ENCODE measurements around the gene RAD21L1.

The RAD21L1 gene

GRCh38 chr20:1294497-1294896 is 68.7 kb downstream of the RAD21L1 start:
- no peak overlapping the region for H3K27ac ChIP-seq
- no peak for TF ChIP-seq CTCF (conservative IDR thresholded peaks at IDR 0.05; ENCODE audit: low read depth)
- DNase-seq (ENCODE audit: low spot score), result no peak
- ChIA-PET CTCF (no interaction called here), POLR2A (ENCODE audit: low non-redundant PET) (no interaction called here)

DNA sequence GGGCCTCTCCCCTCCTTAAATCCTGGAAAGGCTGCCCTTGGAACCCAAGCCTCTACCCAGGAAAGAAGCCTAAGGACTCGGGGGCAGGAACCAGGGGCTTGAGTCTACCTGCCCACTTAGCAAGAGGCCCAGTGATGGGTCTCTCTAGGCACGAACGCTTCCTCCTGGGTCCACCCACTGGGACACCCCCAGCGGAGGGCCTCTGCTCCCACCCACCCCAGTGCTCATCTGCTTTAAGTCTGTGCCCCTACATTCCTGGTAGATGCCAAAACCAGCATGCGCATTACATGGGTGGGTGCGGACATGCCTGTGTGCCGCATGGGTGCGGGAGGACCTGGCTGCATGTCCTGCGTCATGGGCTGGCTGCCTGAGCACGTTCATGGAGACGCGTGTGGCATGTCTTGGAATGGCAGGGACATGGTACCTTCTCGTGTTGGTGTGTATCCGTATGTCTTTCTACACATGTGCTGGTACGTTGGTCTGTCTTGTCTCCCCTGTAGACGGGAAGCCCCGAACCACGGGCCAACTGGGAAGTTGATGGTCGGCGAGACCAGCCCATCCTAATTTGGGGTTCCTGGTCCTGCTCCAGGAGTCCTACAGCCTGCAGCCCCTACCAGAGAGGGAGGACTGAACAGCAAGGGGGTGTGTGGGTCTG is 69.6 kb downstream of the RAD21L1 start:
- CTCF ChIA-PET, result no interaction called here

GRCh38 chr20:1296117-1296610 is 70.3 kb downstream of the RAD21L1 start:
- ChIA-PET POLR2A (ENCODE audit: low non-redundant PET) (no interaction called here), CTCF (no interaction called here)
- no peak overlapping the region for H3K27ac ChIP-seq
- no peak for TF ChIP-seq CTCF (conservative IDR thresholded peaks at IDR 0.05; ENCODE audit: low read depth)
- DNase-seq (ENCODE audit: low spot score), result no peak

More for the DNA sequence above, 69.6 kb downstream of the RAD21L1 start:
- no peak overlapping the region for H3K27ac ChIP-seq
- POLR2A ChIA-PET (ENCODE audit: low non-redundant PET), result no interaction called here
- no peak for DNase-seq (ENCODE audit: low spot score)
- TF ChIP-seq CTCF (conservative IDR thresholded peaks at IDR 0.05; ENCODE audit: low read depth), result no peak

GRCh38 chr20:1296922-1297321 is 71.1 kb downstream of the RAD21L1 start:
- no peak for DNase-seq (ENCODE audit: low spot score)
- POLR2A ChIA-PET (ENCODE audit: low non-redundant PET), result no interaction called here
- CTCF ChIA-PET, result interaction anchor here (0.6 kb wide), 1 partner anchor 1065 kb away, joined by 4 read pairs; no protein-coding TSS in a partner anchor
- TF ChIP-seq CTCF (conservative IDR thresholded peaks at IDR 0.05; ENCODE audit: low read depth), result no peak
- H3K27ac ChIP-seq, result no peak overlapping the region

- CTCF ChIA-PET, result interaction anchor here (0.6 kb wide), 1 partner anchor 1065 kb away, joined by 4 read pairs; no protein-coding TSS in a partner anchor
- POLR2A ChIA-PET (ENCODE audit: low non-redundant PET), result no interaction called here
- no peak for DNase-seq (ENCODE audit: low spot score)
- no peak for TF ChIP-seq CTCF (conservative IDR thresholded peaks at IDR 0.05; ENCODE audit: low read depth)
- H3K27ac ChIP-seq, result no peak overlapping the region
Measured at GRCh38 chr20:1297486-1297885, 71.6 kb downstream of the RAD21L1 start.

DNA sequence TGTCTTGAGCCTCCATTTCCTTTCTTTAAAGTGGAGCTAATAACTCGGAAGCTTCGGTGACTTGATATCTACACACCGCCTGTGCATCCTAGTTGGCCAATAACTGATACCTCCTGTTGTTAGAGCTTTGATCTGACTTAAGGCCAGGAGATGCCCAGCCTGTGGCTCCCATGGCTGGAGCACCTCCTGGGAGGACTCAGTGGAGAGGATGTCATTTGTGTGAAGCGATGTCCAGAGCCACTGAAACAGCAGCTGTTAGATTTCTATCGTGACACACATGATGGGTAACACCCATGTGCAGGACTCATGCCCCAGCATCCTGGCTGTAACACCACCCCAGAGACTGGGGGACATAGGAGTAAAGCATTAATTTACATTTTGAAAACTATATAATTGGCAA is 72.3 kb downstream of the RAD21L1 start:
- POLR2A ChIA-PET (ENCODE audit: low non-redundant PET), result no interaction called here
- no peak for DNase-seq (ENCODE audit: low spot score)
- TF ChIP-seq CTCF (conservative IDR thresholded peaks at IDR 0.05; ENCODE audit: low read depth), result no peak
- CTCF ChIA-PET, result no interaction called here
- H3K27ac ChIP-seq, result no peak overlapping the region

Data from RWPE1 (cell line).